ENCODE data around the gene GPX4. TPM values are rescaled to one million over a fixed set of nuclear protein-coding genes. Genes with fewer than 3 reads are reported as not detected.

GPX4 gene
- total and polyA plus RNA-seq, 12 donors, result 244 to 487 (median 316) TPM

DNA sequence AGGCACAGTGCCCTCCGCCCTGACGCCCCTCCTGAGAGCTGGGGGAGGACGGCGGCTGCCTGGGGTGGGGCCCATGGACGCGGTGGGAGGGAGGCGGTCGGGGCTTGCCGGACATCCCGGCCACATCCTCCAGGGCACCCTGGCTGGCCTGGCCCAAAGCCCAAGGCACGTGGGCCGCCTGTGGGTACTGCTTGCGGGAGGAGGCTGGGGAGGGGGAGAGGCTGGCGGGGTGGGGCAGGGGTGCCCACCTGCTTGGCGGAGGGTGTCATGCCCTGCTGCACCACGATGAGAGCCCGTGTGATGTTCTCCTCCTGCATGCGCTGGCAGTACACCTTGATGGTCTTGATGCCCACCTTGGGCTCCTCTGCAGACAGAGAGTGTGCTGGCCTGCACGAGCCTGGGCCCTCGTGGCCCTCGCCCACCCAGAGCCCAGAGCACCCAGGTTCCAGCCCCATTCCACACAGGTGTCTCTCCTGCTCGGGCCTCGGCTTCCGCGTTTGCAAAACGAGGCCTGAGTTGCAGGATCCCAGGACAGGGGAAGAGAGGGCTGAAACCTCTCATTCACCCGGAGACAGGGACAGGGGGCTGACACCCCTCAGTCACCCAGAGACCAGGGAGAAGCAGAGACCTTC, 12.1 kb upstream of the GPX4 start:
- intact Hi-C loops (cut with DNase I), result loop anchor here in 4 of 10 donors (5.0 to 10.0 kb wide), 3 partner anchors 47 to 57 kb away; partner anchors contain the start of gene ABCA7 (in 3 of the 4)
- 89 to 91% methylated on average over 27 of the region's 27 CpGs for WGBS, 2 donors
- Histone ChIP-seq H3K9me3 (no peaks in the 10 kb centered on the region), H3K27me3 (no peaks in the 10 kb centered on the region), H3K4me3 (no peak overlapping the region), H3K36me3 (peaks cover 0 to 73% (median 26%) of the 10 kb centered on the region in 9 donors), H3K4me1 (peaks cover 5 to 58% (median 25%) of the 10 kb centered on the region in 9 donors), H3K27ac (no peak overlapping the region)
- DNase-seq (no peak), ATAC-seq (no peak)
- TF ChIP-seq, protein P1, sequence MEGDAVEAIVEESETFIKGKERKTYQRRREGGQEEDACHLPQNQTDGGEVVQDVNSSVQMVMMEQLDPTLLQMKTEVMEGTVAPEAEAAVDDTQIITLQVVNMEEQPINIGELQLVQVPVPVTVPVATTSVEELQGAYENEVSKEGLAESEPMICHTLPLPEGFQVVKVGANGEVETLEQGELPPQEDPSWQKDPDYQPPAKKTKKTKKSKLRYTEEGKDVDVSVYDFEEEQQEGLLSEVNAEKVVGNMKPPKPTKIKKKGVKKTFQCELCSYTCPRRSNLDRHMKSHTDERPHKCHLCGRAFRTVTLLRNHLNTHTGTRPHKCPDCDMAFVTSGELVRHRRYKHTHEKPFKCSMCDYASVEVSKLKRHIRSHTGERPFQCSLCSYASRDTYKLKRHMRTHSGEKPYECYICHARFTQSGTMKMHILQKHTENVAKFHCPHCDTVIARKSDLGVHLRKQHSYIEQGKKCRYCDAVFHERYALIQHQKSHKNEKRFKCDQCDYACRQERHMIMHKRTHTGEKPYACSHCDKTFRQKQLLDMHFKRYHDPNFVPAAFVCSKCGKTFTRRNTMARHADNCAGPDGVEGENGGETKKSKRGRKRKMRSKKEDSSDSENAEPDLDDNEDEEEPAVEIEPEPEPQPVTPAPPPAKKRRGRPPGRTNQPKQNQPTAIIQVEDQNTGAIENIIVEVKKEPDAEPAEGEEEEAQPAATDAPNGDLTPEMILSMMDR (IDR thresholded peaks at IDR 0.05), result no peak

DNA sequence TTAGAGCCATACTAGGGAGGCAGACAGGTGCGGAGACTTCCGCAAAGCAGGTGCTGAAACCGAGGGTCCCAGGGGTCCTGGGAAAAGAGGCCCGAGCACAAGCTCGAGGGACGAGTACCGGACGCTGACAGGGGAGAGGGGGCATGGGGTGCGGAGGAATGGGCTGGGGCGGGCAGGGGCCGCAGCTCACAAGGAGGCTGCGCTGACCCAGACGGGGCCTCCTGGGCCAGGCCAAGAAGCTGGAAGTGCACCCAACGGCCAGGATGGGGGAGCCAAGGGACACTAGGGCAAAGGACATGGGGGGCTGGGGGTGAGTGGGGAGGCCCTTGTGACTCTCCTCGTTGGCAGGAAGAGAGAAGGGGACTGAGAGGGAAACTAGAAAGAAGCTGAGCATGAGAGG, 10.5 kb upstream of the GPX4 start:
- TF ChIP-seq, protein P1 (IDR thresholded peaks at IDR 0.05), result no peak
- Histone ChIP-seq H3K4me1 (peaks cover 5 to 51% (median 26%) of the 10 kb centered on the region in 9 donors), H3K9me3 (no peaks in the 10 kb centered on the region), H3K4me3 (peak overlapping the region in 5 of 10 donors; percentile 80 to 94 (median 85)), H3K27me3 (no peaks in the 10 kb centered on the region), H3K27ac (no peak overlapping the region), H3K36me3 (peaks cover 0 to 56% (median 26%) of the 10 kb centered on the region in 9 donors)
- 84 to 89% methylated on average over 14 to 15 of the region's 15 CpGs for WGBS, 2 donors
- intact Hi-C loops (cut with DNase I), result loop anchor here in 4 of 10 donors (5.0 to 10.0 kb wide), 3 partner anchors 49 to 59 kb away; partner anchors contain the start of gene ABCA7 (in 3 of the 4)
- DNase-seq, result no peak
- ATAC-seq, result no peak

DNA sequence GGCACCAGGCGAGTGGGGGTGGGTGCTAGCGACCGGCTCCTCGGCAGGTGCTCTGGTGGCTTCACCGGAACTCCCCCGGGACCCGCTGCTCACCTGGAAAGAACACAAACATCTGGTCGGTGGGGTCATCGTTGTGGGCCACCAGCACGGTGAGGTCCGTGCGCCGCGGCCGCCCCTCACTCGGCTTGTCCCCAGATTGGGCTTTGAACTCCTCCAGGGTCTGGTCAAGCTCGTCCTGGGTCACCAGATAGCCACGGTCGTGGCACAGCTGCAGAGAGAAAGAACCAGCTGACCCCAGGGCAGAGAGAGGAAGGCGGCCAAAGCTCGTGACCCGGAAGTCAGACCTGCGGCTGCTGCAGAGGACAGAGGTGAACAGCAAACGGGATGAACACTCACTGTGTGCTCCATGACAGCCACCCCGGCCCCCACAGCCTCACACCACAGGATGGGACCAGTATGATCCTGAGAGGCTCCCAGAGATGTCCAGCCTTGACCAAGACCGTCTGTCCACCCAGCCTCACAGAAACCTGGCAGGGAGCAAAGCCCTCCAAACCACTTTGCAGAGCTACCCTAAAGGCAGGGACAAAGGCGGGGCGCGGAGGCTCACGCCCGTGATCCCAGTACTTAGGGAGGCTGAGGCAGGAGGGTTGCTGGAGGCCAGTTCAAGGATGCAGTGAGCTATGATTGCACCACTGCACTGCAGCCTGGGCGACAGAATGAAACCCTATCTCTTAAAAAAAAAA, 9.8 kb upstream of the GPX4 start:
- Histone ChIP-seq H3K27me3 (no peaks in the 10 kb centered on the region), H3K4me3 (peak overlapping the region; percentile 72 to 98 (median 84)), H3K27ac (peak overlapping the region in 5 of 10 donors; percentile 81 to 92 (median 87)), H3K36me3 (peaks cover 0 to 50% (median 22%) of the 10 kb centered on the region in 9 donors), H3K9me3 (no peaks in the 10 kb centered on the region), H3K4me1 (peaks cover 5 to 51% (median 30%) of the 10 kb centered on the region in 9 donors)
- intact Hi-C loops (cut with DNase I), result loop anchor here in 5 of 10 donors (2.0 to 10.0 kb wide), 4 partner anchors 49 to 59 kb away; partner anchors contain the start of gene ABCA7 (in 4 of the 5)
- TF ChIP-seq, protein P1 (IDR thresholded peaks at IDR 0.05), result no peak
- ATAC-seq (no peak), DNase-seq (peak in 1 of 2 donors; percentile 20)
- 64 to 68% methylated on average over 32 of the region's 32 CpGs for WGBS, 2 donors

DNA sequence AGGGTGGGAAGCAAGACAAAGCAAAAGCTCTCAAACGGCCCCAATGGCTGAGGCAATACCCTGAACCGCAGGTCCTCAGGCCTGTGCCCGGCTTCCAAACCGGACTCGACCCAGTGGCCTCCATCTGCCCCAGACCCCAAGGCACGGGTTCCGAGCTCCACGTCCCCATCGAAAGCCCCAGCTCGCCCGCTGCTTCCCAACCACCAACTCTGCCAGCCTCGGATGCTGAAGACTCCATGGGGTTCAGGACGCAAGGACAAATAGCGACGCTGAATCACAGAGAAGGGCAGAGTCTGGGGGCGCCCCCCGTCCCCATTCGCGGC, 9.2 kb upstream of the GPX4 start:
- Histone ChIP-seq H3K27ac (peak overlapping the region in 9 of 10 donors; percentile 58 to 92 (median 86)), H3K9me3 (peaks cover 0 to 3% (median 0%) of the 10 kb centered on the region in 11 donors), H3K4me3 (peak overlapping the region; percentile 72 to 98 (median 84)), H3K27me3 (no peaks in the 10 kb centered on the region), H3K4me1 (peaks cover 5 to 55% (median 36%) of the 10 kb centered on the region in 9 donors), H3K36me3 (peaks cover 0 to 44% (median 16%) of the 10 kb centered on the region in 9 donors)
- DNase-seq, result no peak
- TF ChIP-seq, protein P1 (IDR thresholded peaks at IDR 0.05), result no peak
- no peak for ATAC-seq
- WGBS, 2 donors, result 0 to 1% methylated on average over 16 to 19 of the region's 19 CpGs
- intact Hi-C loops (cut with DNase I), result loop anchor here in 5 of 10 donors (2.0 to 10.0 kb wide), 4 partner anchors 50 to 60 kb away; partner anchors contain the start of gene ABCA7 (in 4 of the 5)

All from heart right ventricle (tissue), 16 donors.